CD4-positive, CD25-positive, alpha-beta regulatory T cell (primary cell): ENCODE data around the gene ELOA. TPM values are rescaled to one million over a fixed set of nuclear protein-coding genes. Genes with fewer than 3 reads are reported as not detected.

ENCODE experiments used
- polyA plus RNA-seq, 4 donors: library from polyadenylated mRNA; unstranded; fragments of 300-500 nt; fragmentation: Illumina TruSeq; gene quantifications; one replicate each; pipeline ENCODE4 v1.2.3, GENCODE V29; 2021
- total RNA-seq: library from RNA; stranded (reverse); gene quantifications from one replicate; pipeline ENCODE4 v1.2.3, GENCODE V29; 2022

ELOA gene
- total and polyA plus RNA-seq, 5 donors from 2014 or later: 22.6 to 42.0 (median 34.3) TPM

Other genes with a start within 250 kb of the ELOA start
- gene E2F2, start 212.2 kb upstream of the ELOA start, total RNA-seq: 13.8 TPM
- gene E2F2, start 212.2 kb upstream of the ELOA start, polyA plus RNA-seq: 1 to 10 TPM; 2.3 to 7.1 (median 3.7) TPM
- 51.1 TPM for gene ID3, start 184.0 kb upstream of the ELOA start, total RNA-seq
- gene ID3, start 184.0 kb upstream of the ELOA start, polyA plus RNA-seq: 10 to 100 TPM; 35.9 to 56.9 (median 48.0) TPM
- 1,395 TPM for gene RPL11, start 51.7 kb upstream of the ELOA start, total RNA-seq
- 1,000 to 10,000 TPM; 1,256 to 1,673 (median 1,465) TPM for gene RPL11, start 51.7 kb upstream of the ELOA start, polyA plus RNA-seq
- 85.8 TPM for gene PITHD1, start 34.9 kb downstream of the ELOA start, total RNA-seq
- gene PITHD1, start 34.9 kb downstream of the ELOA start, polyA plus RNA-seq: 10 to 100 TPM; 72.6 to 98.9 (median 78.1) TPM
- gene LYPLA2, start 47.7 kb downstream of the ELOA start, total RNA-seq: 50.4 TPM
- 100 to 1,000 TPM in 2 of 4 donors, 10 to 100 TPM in 2; 84.4 to 111 (median 100) TPM for gene LYPLA2, start 47.7 kb downstream of the ELOA start, polyA plus RNA-seq
- 7.0 TPM for gene GALE, start 57.3 kb downstream of the ELOA start, total RNA-seq
- gene GALE, start 57.3 kb downstream of the ELOA start, polyA plus RNA-seq: 10 to 100 TPM in 1 of 4 donors, 1 to 10 TPM in 3; 8.0 to 10.3 (median 9.8) TPM
- gene HMGCL, start 82.0 kb downstream of the ELOA start, total RNA-seq: 15.7 TPM
- 10 to 100 TPM; 36.3 to 40.5 (median 37.4) TPM for gene HMGCL, start 82.0 kb downstream of the ELOA start, polyA plus RNA-seq
- 5.3 TPM for gene FUCA1, start 124.8 kb downstream of the ELOA start, total RNA-seq
- gene FUCA1, start 124.8 kb downstream of the ELOA start, polyA plus RNA-seq: 10 to 100 TPM; 10.3 to 22.6 (median 17.0) TPM
- 0.15 TPM for gene CNR2, start 169.9 kb downstream of the ELOA start, total RNA-seq
- under 1 TPM in 2 of 4 donors, not detected in 2; 0.03 to 0.05 TPM for gene CNR2, start 169.9 kb downstream of the ELOA start, polyA plus RNA-seq
- gene PNRC2, start 216.4 kb downstream of the ELOA start, total RNA-seq: 126 TPM
- 100 to 1,000 TPM; 123 to 149 (median 141) TPM for gene PNRC2, start 216.4 kb downstream of the ELOA start, polyA plus RNA-seq
- gene SRSF10, start 236.9 kb downstream of the ELOA start, total RNA-seq: 220 TPM
- gene SRSF10, start 236.9 kb downstream of the ELOA start, polyA plus RNA-seq: 100 to 1,000 TPM; 127 to 151 (median 144) TPM